H1 (cell line): ENCODE results near the gene SLC9A5. TPM values are rescaled to one million over a fixed set of nuclear protein-coding genes. Genes with fewer than 3 reads are reported as not detected.

ENCODE experiments used
- ASH2L ChIP-seq: fragments of 200-600, 300-600 bp; sonication (generic); IDR thresholded peaks from one replicate; pipeline ENCODE4 v1.7.1; 2017; ENCODE audit warnings: low read length
- BRCA1 ChIP-seq: IDR thresholded peaks from 2 replicates; pipeline ENCODE4 v1.6.1; 2012; ENCODE audit warnings: low read depth, low read length, improper control_type of control experiment
- CEBPB ChIP-seq: IDR thresholded peaks from 2 replicates; pipeline ENCODE4 v1.6.1; 2012; ENCODE audit warnings: low read depth, low read length
- CTBP2 ChIP-seq: IDR thresholded peaks from 2 replicates; pipeline ENCODE4 v1.7.0; 2011; ENCODE audit warnings: borderline replicate concordance, mild to moderate bottlenecking, moderate library complexity, mixed read lengths, low read length; ENCODE audit not compliant: insufficient read depth, insufficient read length
- MAX ChIP-seq: IDR thresholded peaks from 2 replicates; pipeline ENCODE4 v1.6.1; 2012; ENCODE audit warnings: inconsistent platforms
- POLR2A ChIP-seq, 2 experiments: IDR thresholded peaks; 1 replicate in 1 of 2; 2 replicates in 1 of 2; pipeline ENCODE4 v1.6.1; 2011; ENCODE audit warnings: low read depth in 2 of 2, low read length in 2 of 2, mild to moderate bottlenecking in 2 of 2; ENCODE audit errors: control extremely low read depth in 1 of 2
- POLR2AphosphoS5 ChIP-seq: IDR thresholded peaks from 2 replicates; pipeline ENCODE4 v1.6.1; 2011; ENCODE audit warnings: low read depth, low read length
- polyA plus RNA-seq, 7 experiments: library from polyadenylated mRNA; depleted of rRNA in 3 of 7; stranded (reverse) in 5 of 7; unstranded in 2 of 7; fragments of >200 nt in 5 of 7; fragments of 200-250 nt in 2 of 7; gene quantifications; 1 replicate in 5 of 7; 2 replicates in 1 of 7; 4 replicates in 1 of 7; pipeline versions ENCODE4 v1.2.1 to v1.2.3, GENCODE V29; 2011 to 2013; ENCODE audit warnings: missing spikeins in 2 of 7, mixed read lengths in 2 of 7
- total RNA-seq: library from RNA; stranded (reverse); fragmentation: NEBNext Ultra II Directional; extraction: Animal tissue kit (Norgen Biotek cat#: 25700); gene quantifications from 2 replicates; pipeline ENCODE4 v1.2.1, GENCODE V29; 2021

The SLC9A5 gene
- total and polyA plus RNA-seq, 2 of the 8 experiments (the other 6 are each of a cell fraction or from before 2014, with no cell fraction given), result 7.9 to 8.6 TPM

DNA sequence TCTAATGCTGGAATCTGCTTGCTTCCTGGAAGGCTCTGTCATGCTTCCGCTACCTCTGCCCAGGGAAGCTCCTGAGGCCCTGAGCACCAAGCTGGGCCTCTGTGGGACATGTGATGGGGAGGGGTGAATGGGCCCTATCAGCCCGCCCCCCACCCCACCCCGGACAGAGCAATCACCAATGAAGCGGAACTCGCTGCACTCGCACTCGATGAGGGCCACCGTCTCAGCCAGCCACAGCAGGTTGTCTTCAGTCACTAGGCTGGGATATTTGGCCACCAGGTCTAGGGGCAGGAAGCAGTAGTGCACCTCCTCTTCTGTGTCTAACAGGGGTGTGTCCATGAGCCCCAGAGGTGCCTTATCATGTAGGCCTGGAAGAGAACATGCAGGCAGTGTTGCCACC, 54.2 kb downstream of the SLC9A5 start (continued):
- no peak for TF ChIP-seq ASH2L
- no peak for TF ChIP-seq POLR2AphosphoS5
- no peak for TF ChIP-seq POLR2A (IDR thresholded peaks at IDR 0.05; ENCODE audit: control extremely low read depth in 1 of 2, low read depth in 2 of 2, low read length in 2 of 2)
- TF ChIP-seq BRCA1, result no peak
- no peak for TF ChIP-seq MAX
- TF ChIP-seq CTBP2, result no peak
- TF ChIP-seq CEBPB, result no peak
